Measurements from ENCODE around the gene RPL18.
"Not testable (repeated sequence)": the region's sequence is repeated elsewhere in the genome, so short reads cannot be mapped to it uniquely, and the experiment has no call there.

The RPL18 gene

GRCh38 chr19:48611872-48612271 lies 7.1 kb downstream of the RPL18 start:
- no peak for DNase-seq

- DNase-seq: no peak
Observed at GRCh38 chr19:48609571-48610108, 9.3 kb downstream of the RPL18 start.

- DNase-seq: peak; percentile 49 to 54
Observed at GRCh38 chr19:48608798-48609263, 10.1 kb downstream of the RPL18 start.

GRCh38 chr19:48607359-48607755 lies 11.6 kb downstream of the RPL18 start:
- DNase-seq: no peak

GRCh38 chr19:48606463-48607358 lies 12.3 kb downstream of the RPL18 start, which contains the start of gene SPACA4:
TSS of gene SPACA4 (plus strand) at chr19:48606742. CDS start at chr19:48606979, 237 bp downstream.
- no peak for DNase-seq

- DNase-seq: no peak
Observed at GRCh38 chr19:48603850-48604249, 15.1 kb downstream of the RPL18 start.

- DNase-seq: no peak
Observed at GRCh38 chr19:48603449-48603848, 15.5 kb downstream of the RPL18 start.

- DNase-seq: no peak
Observed at GRCh38 chr19:48603001-48603400, 16.0 kb downstream of the RPL18 start.

- DNase-seq: no peak
Observed at GRCh38 chr19:48600679-48601417, 18.1 kb downstream of the RPL18 start.

GRCh38 chr19:48598996-48599700 lies 19.8 kb downstream of the RPL18 start:
- no peak for DNase-seq

GRCh38 chr19:48596679-48597465 lies 22.1 kb downstream of the RPL18 start:
- peak; percentile 41 to 43 for DNase-seq

- no peak for DNase-seq
Observed at GRCh38 chr19:48596237-48596636, 22.7 kb downstream of the RPL18 start.

- DNase-seq: no peak
Observed at GRCh38 chr19:48595833-48596232, 23.1 kb downstream of the RPL18 start.

GRCh38 chr19:48595171-48595570 lies 23.8 kb downstream of the RPL18 start:
- no peak for DNase-seq

GRCh38 chr19:48591021-48591420 lies 28.0 kb downstream of the RPL18 start:
- DNase-seq: no peak

- peak; percentile 81 to 84 for DNase-seq
Observed at GRCh38 chr19:48588670-48589401, 30.1 kb downstream of the RPL18 start.

- no peak for DNase-seq
Observed at GRCh38 chr19:48587387-48587786, 31.6 kb downstream of the RPL18 start.

- DNase-seq: no peak
Observed at GRCh38 chr19:48582168-48582567, 36.8 kb downstream of the RPL18 start.

- no peak for DNase-seq
Observed at GRCh38 chr19:48578891-48579290, 40.1 kb downstream of the RPL18 start.

- not testable (repeated sequence) for DNase-seq
Observed at GRCh38 chr19:48577908-48578307, 41.1 kb downstream of the RPL18 start.

- DNase-seq: no peak
Observed at GRCh38 chr19:48575931-48576622, 42.9 kb downstream of the RPL18 start.
